CD8-positive, alpha-beta memory T cell (primary cell): ENCODE results near the gene PSTK. TPM values are rescaled to one million over a fixed set of nuclear protein-coding genes. Genes with fewer than 3 reads are reported as not detected.
A peak's percentile ranks its signal among the peaks of the same experiment; 100 is the strongest.

Source experiments
- CTCF ChIA-PET: fragments of 350-600 bp; sonication (Branson Sonifier 250); formaldehyde crosslinking; loops from one replicate; lab custom pipeline; 2021; ENCODE audit warnings: antibody characterized with exemption; lab: Charles Lee
- POLR2A ChIA-PET: fragments of 350-600 bp; sonication (Branson Sonifier 250); formaldehyde crosslinking; loops from one replicate; lab custom pipeline; 2021; ENCODE audit warnings: antibody characterized with exemption; lab: Charles Lee
- DNase-seq, 5 donors: peaks; one replicate each; pipeline versions ENCODE4 v3.0.0 to v3.0.0-alpha.2; 2020 to 2022; ENCODE audit warnings: mixed read lengths in 1 of 5
- H3K27ac ChIP-seq: one replicate; pipeline ENCODE4 v1.7.0; 2013; ENCODE audit warnings: low read depth, mild to moderate bottlenecking, low read length, moderate library complexity
- H3K27me3 ChIP-seq: 2 replicates; pipeline ENCODE4 v1.7.0; 2013; ENCODE audit warnings: low read length, mild to moderate bottlenecking; ENCODE audit not compliant: insufficient read depth, poor library complexity, severe bottlenecking
- H3K36me3 ChIP-seq: 2 replicates; pipeline ENCODE4 v1.7.0; 2013; ENCODE audit warnings: mild to moderate bottlenecking, low read length, moderate library complexity; ENCODE audit not compliant: insufficient read depth
- H3K4me1 ChIP-seq: 2 replicates; pipeline ENCODE4 v1.7.0; 2013; ENCODE audit warnings: mild to moderate bottlenecking, low read length, moderate library complexity; ENCODE audit not compliant: insufficient read depth
- H3K4me3 ChIP-seq: 2 replicates; pipeline ENCODE4 v1.7.0; 2013; ENCODE audit warnings: mild to moderate bottlenecking, low read length
- H3K9me3 ChIP-seq: 2 replicates; pipeline ENCODE4 v1.7.0; 2013; ENCODE audit warnings: mild to moderate bottlenecking, low read length
- H3K27ac Mint-ChIP-seq, 8 donors: one replicate each; pipeline ENCODE4 v1.8.0; 2020 to 2021; ENCODE audit warnings: mixed read lengths in 8 of 8, mild to moderate bottlenecking in 6 of 8, inconsistent platforms in 3 of 8, moderate library complexity in 3 of 8
- H3K27me3 Mint-ChIP-seq, 2 donors: one replicate each; pipeline ENCODE4 v1.8.0; 2020 to 2021; ENCODE audit warnings: mixed read lengths in 2 of 2, mild to moderate bottlenecking in 1 of 2, moderate library complexity in 1 of 2
- H3K36me3 Mint-ChIP-seq, 3 donors: one replicate each; pipeline ENCODE4 v1.8.0; 2020 to 2021; ENCODE audit warnings: mixed read lengths in 3 of 3, inconsistent platforms in 1 of 3, mild to moderate bottlenecking in 1 of 3
- H3K4me1 Mint-ChIP-seq, 3 donors: one replicate each; pipeline ENCODE4 v1.8.0; 2020 to 2021; ENCODE audit warnings: mixed read lengths in 3 of 3, inconsistent platforms in 1 of 3, mild to moderate bottlenecking in 1 of 3
- H3K4me3 Mint-ChIP-seq, 7 donors: one replicate each; pipeline ENCODE4 v1.8.0; 2020 to 2021; ENCODE audit warnings: mixed read lengths in 7 of 7, mild to moderate bottlenecking in 6 of 7, moderate library complexity in 4 of 7, inconsistent platforms in 2 of 7
- H3K9me3 Mint-ChIP-seq, 5 donors: one replicate each; pipeline ENCODE4 v1.8.0; 2020 to 2022; ENCODE audit warnings: mixed read lengths in 5 of 5, mild to moderate bottlenecking in 3 of 5, moderate library complexity in 2 of 5, inconsistent platforms in 1 of 5
- polyA plus RNA-seq: library from polyadenylated mRNA; unstranded; fragments of 300-500 nt; fragmentation: Illumina TruSeq; gene quantifications from one replicate; pipeline ENCODE4 v1.2.3, GENCODE V29; 2021
- total RNA-seq, 2 experiments: library from RNA; stranded (reverse); gene quantifications; one replicate each; pipeline ENCODE4 v1.2.3, GENCODE V29; 2021

The PSTK gene
- total and polyA plus RNA-seq, 3 experiments from 2014 or later: 5.8 to 8.8 (median 5.8) TPM

GRCh38 chr10:123004298-123004697 is 24.1 kb downstream of the PSTK start:
- Mint-ChIP-seq H3K4me3 (no peak overlapping the region), H3K4me1 (peaks cover 64 to 82% (median 81%) of the 10 kb centered on the region in 3 donors), H3K27ac (no peak overlapping the region), H3K9me3 (no peaks in the 10 kb centered on the region), H3K36me3 (peaks cover 0 to 44% (median 5%) of the 10 kb centered on the region in 3 donors), H3K27me3 (no peaks in the 10 kb centered on the region)
- ChIA-PET POLR2A (no interaction called here), CTCF (interaction anchor here (0.9 kb wide), 1 partner anchor 25 kb away, joined by 3 read pairs; no protein-coding TSS in a partner anchor)
- H3K4me3 ChIP-seq: no peak overlapping the region
- H3K27me3 ChIP-seq: no peaks in the 10 kb centered on the region
- peaks cover 50% of the 10 kb centered on the region for H3K4me1 ChIP-seq
- H3K9me3 ChIP-seq: no peaks in the 10 kb centered on the region
- H3K36me3 ChIP-seq: no peaks in the 10 kb centered on the region
- no peak for DNase-seq
- H3K27ac ChIP-seq: no peak overlapping the region

GRCh38 chr10:123007558-123008354 is 27.6 kb downstream of the PSTK start:
- ChIA-PET POLR2A (interaction anchor here (0.8 to 3.7 kb wide), 8 partner anchors 12 to 1454 kb away, joined by 3 to 29 read pairs (median 6); partner anchors contain the start of genes BUB3, C10orf88, FAM24B and LHPP), CTCF (interaction anchor here (1.0 to 7.2 kb wide), 5 partner anchors 12 to 146 kb away, joined by 3 to 39 read pairs (median 4); partner anchors contain the start of genes BUB3 and PSTK)
- DNase-seq: peak; percentile 18 to 68 (median 52)
- Histone ChIP-seq H3K9me3 (no peaks in the 10 kb centered on the region), H3K4me1 (peaks cover 56% of the 10 kb centered on the region), H3K4me3 (peak overlapping the region; percentile 92), H3K36me3 (no peaks in the 10 kb centered on the region), H3K27me3 (no peaks in the 10 kb centered on the region), H3K27ac (peak overlapping the region; percentile 96)
- H3K9me3 Mint-ChIP-seq: no peaks in the 10 kb centered on the region
- no peaks in the 10 kb centered on the region for H3K27me3 Mint-ChIP-seq
- peak overlapping the region; percentile 95 to 100 (median 99) for H3K4me3 Mint-ChIP-seq
- H3K27ac Mint-ChIP-seq: peak overlapping the region; percentile 92 to 100 (median 99)
- peaks cover 60 to 79% (median 74%) of the 10 kb centered on the region in 3 donors for H3K4me1 Mint-ChIP-seq
- H3K36me3 Mint-ChIP-seq: peaks cover 0 to 38% (median 8%) of the 10 kb centered on the region in 3 donors

GRCh38 chr10:123008355-123009104 is 28.3 kb downstream of the PSTK start, which contains the start of the genes ACADSB and IKZF5:
ACADSB (plus strand) TSS chr10:123009006; CDS start chr10:123009030, 24 bp downstream.
IKZF5 (minus strand) TSS chr10:123008795; CDS start chr10:122998625, 10,170 bp downstream.
- Histone ChIP-seq H3K9me3 (no peaks in the 10 kb centered on the region), H3K27ac (peak within 1 kb of the TSS; percentile 96), H3K27me3 (no peaks in the 10 kb centered on the region), H3K36me3 (no peaks in the 10 kb centered on the region), H3K4me1 (peaks cover 56% of the 10 kb centered on the region), H3K4me3 (peak within 1 kb of the TSS; percentile 92)
- ChIA-PET CTCF (interaction anchor here (1.0 to 7.2 kb wide), 4 partner anchors 13 to 146 kb away, joined by 3 to 39 read pairs (median 6); partner anchors contain the start of genes BUB3 and PSTK), POLR2A (interaction anchor here (0.8 to 3.7 kb wide), 8 partner anchors 13 to 1453 kb away, joined by 3 to 29 read pairs (median 6); partner anchors contain the start of genes BUB3, C10orf88, FAM24B and LHPP)
- Mint-ChIP-seq H3K36me3 (peaks cover 0 to 39% (median 11%) of the 10 kb centered on the region in 3 donors), H3K27ac (peak within 1 kb of the TSS; percentile 92 to 100 (median 99)), H3K9me3 (no peaks in the 10 kb centered on the region), H3K4me3 (peak within 1 kb of the TSS; percentile 95 to 100 (median 99)), H3K27me3 (no peaks in the 10 kb centered on the region), H3K4me1 (peaks cover 57 to 75% (median 68%) of the 10 kb centered on the region in 3 donors)
- DNase-seq: peak; percentile 94 to 99 (median 95)

- Histone ChIP-seq H3K27me3 (no peaks in the 10 kb centered on the region), H3K36me3 (no peaks in the 10 kb centered on the region), H3K4me1 (peaks cover 50% of the 10 kb centered on the region), H3K9me3 (no peaks in the 10 kb centered on the region), H3K4me3 (peak overlapping the region; percentile 92), H3K27ac (peak overlapping the region; percentile 72)
- H3K4me1 Mint-ChIP-seq: peaks cover 52 to 68% (median 61%) of the 10 kb centered on the region in 3 donors
- CTCF ChIA-PET: interaction anchor here (1.4 to 7.2 kb wide), 3 partner anchors 26 to 55 kb away, joined by 4 to 39 read pairs (median 8); partner anchors contain the start of genes C10orf88 and PSTK
- peak overlapping the region; percentile 92 to 100 (median 99) for H3K27ac Mint-ChIP-seq
- peaks cover 0 to 35% (median 13%) of the 10 kb centered on the region in 3 donors for H3K36me3 Mint-ChIP-seq
- peak overlapping the region; percentile 95 to 100 (median 99) for H3K4me3 Mint-ChIP-seq
- POLR2A ChIA-PET: interaction anchor here (1.6 to 3.7 kb wide), 4 partner anchors 24 to 145 kb away, joined by 5 to 29 read pairs (median 12); partner anchors contain the start of genes BUB3, C10orf88 and PSTK
- H3K27me3 Mint-ChIP-seq: no peaks in the 10 kb centered on the region
- no peaks in the 10 kb centered on the region for H3K9me3 Mint-ChIP-seq
- DNase-seq: peak in 3 of 5 donors; percentile 6 to 52 (median 25)
These were observed 29.1 kb downstream of the PSTK start for GRCh38 chr10:123009105-123009820.

GRCh38 chr10:123011987-123012386 is 31.8 kb downstream of the PSTK start:
- no peak overlapping the region for H3K4me3 ChIP-seq
- peaks cover 33 to 44% (median 42%) of the 10 kb centered on the region in 3 donors for H3K4me1 Mint-ChIP-seq
- no peak overlapping the region for H3K27ac Mint-ChIP-seq
- DNase-seq: no peak
- H3K27me3 ChIP-seq: no peaks in the 10 kb centered on the region
- H3K9me3 Mint-ChIP-seq: no peaks in the 10 kb centered on the region
- H3K4me3 Mint-ChIP-seq: no peak overlapping the region
- H3K27ac ChIP-seq: no peak overlapping the region
- H3K36me3 ChIP-seq: no peaks in the 10 kb centered on the region
- H3K9me3 ChIP-seq: no peaks in the 10 kb centered on the region
- peaks cover 0 to 31% (median 17%) of the 10 kb centered on the region in 3 donors for H3K36me3 Mint-ChIP-seq
- POLR2A ChIA-PET: no interaction called here
- H3K27me3 Mint-ChIP-seq: no peaks in the 10 kb centered on the region
- CTCF ChIA-PET: interaction anchor here (7.2 kb wide), 1 partner anchor 32 kb away, joined by 39 read pairs; the partner anchor contains the start of gene PSTK
- H3K4me1 ChIP-seq: peaks cover 27% of the 10 kb centered on the region

GRCh38 chr10:123013456-123014419 is 33.5 kb downstream of the PSTK start:
- H3K36me3 ChIP-seq: no peaks in the 10 kb centered on the region
- no peak for DNase-seq
- H3K27ac ChIP-seq: no peak overlapping the region
- no peak overlapping the region for H3K27ac Mint-ChIP-seq
- ChIA-PET POLR2A (no interaction called here), CTCF (interaction anchor here (7.2 kb wide), 1 partner anchor 34 kb away, joined by 39 read pairs; the partner anchor contains the start of gene PSTK)
- no peak overlapping the region for H3K4me3 ChIP-seq
- H3K9me3 Mint-ChIP-seq: no peaks in the 10 kb centered on the region
- H3K36me3 Mint-ChIP-seq: peaks cover 5 to 22% (median 21%) of the 10 kb centered on the region in 3 donors
- peaks cover 23 to 31% (median 27%) of the 10 kb centered on the region in 3 donors for H3K4me1 Mint-ChIP-seq
- H3K4me1 ChIP-seq: peaks cover 16% of the 10 kb centered on the region
- H3K9me3 ChIP-seq: no peaks in the 10 kb centered on the region
- no peaks in the 10 kb centered on the region for H3K27me3 ChIP-seq
- peak overlapping the region in 1 of 7 donors; percentile 61 for H3K4me3 Mint-ChIP-seq
- no peaks in the 10 kb centered on the region for H3K27me3 Mint-ChIP-seq
